CD14-positive monocyte (primary cell): ENCODE data around the gene ISLR. TPM values are rescaled to one million over a fixed set of nuclear protein-coding genes. Genes with fewer than 3 reads are reported as not detected.

Experiments used
- DNase-seq, 3 donors: peaks; one replicate each; pipeline ENCODE4 v3.0.0-alpha.2; 2011 to 2022
- H2AFZ ChIP-seq: 2 replicates; pipeline ENCODE4 v1.6.0; 2012; ENCODE audit warnings: mild to moderate bottlenecking, low read depth, low read length, inconsistent platforms; ENCODE audit not compliant: insufficient read depth, poor library complexity, severe bottlenecking
- H3K27ac ChIP-seq, 2 donors: 1 replicate in 1 of 2; 2 replicates in 1 of 2; pipeline ENCODE4 v1.5.1; 2012 to 2013; ENCODE audit warnings: low read length in 2 of 2, control low read depth in 1 of 2, inconsistent platforms in 1 of 2, low read depth in 1 of 2, mild to moderate bottlenecking in 1 of 2
- H3K27me3 ChIP-seq, 2 donors: one replicate each; pipeline versions ENCODE4 v1.6.0 to v1.6.1; 2011 to 2013; ENCODE audit warnings: low read length in 2 of 2; ENCODE audit not compliant: control insufficient read depth in 2 of 2, insufficient read depth in 2 of 2
- H3K36me3 ChIP-seq, 2 donors: replicated peaks in 1 of 2; 1 replicate in 1 of 2; 2 replicates in 1 of 2; pipeline versions ENCODE4 v1.5.1 to v1.6.1; 2012 to 2013; ENCODE audit warnings: low read length in 2 of 2, control low read depth in 1 of 2, inconsistent platforms in 1 of 2, mild to moderate bottlenecking in 1 of 2; ENCODE audit not compliant: insufficient read depth in 2 of 2, control insufficient read depth in 1 of 2
- H3K4me1 ChIP-seq, 2 donors: 1 replicate in 1 of 2; 2 replicates in 1 of 2; pipeline versions ENCODE4 v1.5.1 to v1.6.1; 2012 to 2013; ENCODE audit warnings: low read length in 2 of 2, control low read depth in 1 of 2, inconsistent platforms in 1 of 2, mild to moderate bottlenecking in 1 of 2, moderate library complexity in 1 of 2; ENCODE audit not compliant: insufficient read depth in 2 of 2, control insufficient read depth in 1 of 2
- H3K4me2 ChIP-seq: replicated peaks from 2 replicates; pipeline ENCODE3; 2012; ENCODE audit warnings: low read length, moderate library complexity, mild to moderate bottlenecking; ENCODE audit not compliant: poor library complexity, severe bottlenecking; ENCODE audit errors: extremely low read depth
- H3K4me3 ChIP-seq, 3 experiments: fragments of 200-600 bp in 1 of 3; sonication (generic) in 1 of 3; replicated peaks in 1 of 3; 1 replicate in 2 of 3; 2 replicates in 1 of 3; pipeline ENCODE4 v1.5.1; 2011 to 2013; ENCODE audit warnings: low read length in 3 of 3, mild to moderate bottlenecking in 3 of 3, control low read depth in 2 of 3, low read depth in 2 of 3, inconsistent platforms in 1 of 3, moderate library complexity in 1 of 3
- H3K79me2 ChIP-seq: 2 replicates; pipeline ENCODE4 v1.6.0; 2012; ENCODE audit warnings: mild to moderate bottlenecking, control low read depth, inconsistent platforms, low read length, moderate library complexity; ENCODE audit not compliant: insufficient read depth
- H3K9ac ChIP-seq: 2 replicates; pipeline ENCODE4 v1.6.0; 2017; ENCODE audit warnings: low read length, mild to moderate bottlenecking; ENCODE audit not compliant: insufficient read depth, poor library complexity, severe bottlenecking
- H3K9me3 ChIP-seq, 2 donors: replicated peaks in 1 of 2; 1 replicate in 1 of 2; 2 replicates in 1 of 2; pipeline versions ENCODE4 v1.5.1 to v1.6.1; 2012 to 2013; ENCODE audit warnings: low read length in 2 of 2, control low read depth in 1 of 2; ENCODE audit not compliant: control insufficient read depth in 1 of 2, insufficient read depth in 1 of 2
- H4K20me1 ChIP-seq: 2 replicates; pipeline ENCODE4 v1.6.0; 2012; ENCODE audit warnings: mild to moderate bottlenecking, low read length, control low read depth, moderate library complexity; ENCODE audit not compliant: insufficient read depth
- H3K27ac Mint-ChIP-seq, 7 donors: one replicate each; pipeline ENCODE4 v1.8.0; 2020; ENCODE audit warnings: mild to moderate bottlenecking in 7 of 7, mixed read lengths in 7 of 7, moderate library complexity in 6 of 7, inconsistent platforms in 2 of 7
- H3K27me3 Mint-ChIP-seq, 3 donors: one replicate each; pipeline ENCODE4 v1.8.0; 2021 to 2022; ENCODE audit warnings: low read depth in 3 of 3, mild to moderate bottlenecking in 3 of 3, mixed read lengths in 3 of 3, moderate library complexity in 3 of 3, inconsistent platforms in 1 of 3
- H3K36me3 Mint-ChIP-seq, 2 donors: one replicate each; pipeline ENCODE4 v1.8.0; 2020; ENCODE audit warnings: mixed read lengths in 2 of 2, inconsistent platforms in 1 of 2, mild to moderate bottlenecking in 1 of 2
- H3K4me1 Mint-ChIP-seq: one replicate; pipeline ENCODE4 v1.8.0; 2020; ENCODE audit warnings: mild to moderate bottlenecking, mixed read lengths
- H3K4me3 Mint-ChIP-seq, 2 donors: one replicate each; pipeline ENCODE4 v1.8.0; 2020; ENCODE audit warnings: mild to moderate bottlenecking in 2 of 2, mixed read lengths in 2 of 2, moderate library complexity in 1 of 2
- H3K9me3 Mint-ChIP-seq, 7 donors: one replicate each; pipeline ENCODE4 v1.8.0; 2020 to 2022; ENCODE audit warnings: mixed read lengths in 7 of 7, mild to moderate bottlenecking in 6 of 7, moderate library complexity in 6 of 7, inconsistent platforms in 2 of 7
- WGBS: methylation state at CpG from one replicate; pipeline ENCODE4 v1.1.5; 2013; ENCODE audit warnings: missing lambda C conversion rate; ENCODE audit not compliant: insufficient coverage; 5-methylcytosine and 5-hydroxymethylcytosine counted together
- intact Hi-C, 2 donors: fragments of 100-400 bp; cut with micrococcal nuclease; formaldehyde crosslinking; loops; one replicate each; pipeline versions ENCODE4 v1.15.0 to v1.15.1; 2023
- polyA plus RNA-seq, 3 donors: library from polyadenylated mRNA; depleted of rRNA in 1 of 3; unstranded in 2 of 3; stranded (reverse) in 1 of 3; fragments of 300-500 nt in 2 of 3; fragments of >200 nt in 1 of 3; fragmentation: Illumina TruSeq in 2 of 3; gene quantifications; 1 replicate in 2 of 3; 2 replicates in 1 of 3; pipeline ENCODE4 v1.2.3, GENCODE V29; 2012 to 2021
- TF ChIP-seq, protein P1 (sequence below): fragments of 200-600 bp; IDR thresholded peaks from one replicate; pipeline ENCODE4 v1.8.0; 2022; ENCODE audit warnings: antibody characterized with exemption, mild to moderate bottlenecking

ISLR gene
- polyA plus RNA-seq, 3 donors = not detected

DNA sequence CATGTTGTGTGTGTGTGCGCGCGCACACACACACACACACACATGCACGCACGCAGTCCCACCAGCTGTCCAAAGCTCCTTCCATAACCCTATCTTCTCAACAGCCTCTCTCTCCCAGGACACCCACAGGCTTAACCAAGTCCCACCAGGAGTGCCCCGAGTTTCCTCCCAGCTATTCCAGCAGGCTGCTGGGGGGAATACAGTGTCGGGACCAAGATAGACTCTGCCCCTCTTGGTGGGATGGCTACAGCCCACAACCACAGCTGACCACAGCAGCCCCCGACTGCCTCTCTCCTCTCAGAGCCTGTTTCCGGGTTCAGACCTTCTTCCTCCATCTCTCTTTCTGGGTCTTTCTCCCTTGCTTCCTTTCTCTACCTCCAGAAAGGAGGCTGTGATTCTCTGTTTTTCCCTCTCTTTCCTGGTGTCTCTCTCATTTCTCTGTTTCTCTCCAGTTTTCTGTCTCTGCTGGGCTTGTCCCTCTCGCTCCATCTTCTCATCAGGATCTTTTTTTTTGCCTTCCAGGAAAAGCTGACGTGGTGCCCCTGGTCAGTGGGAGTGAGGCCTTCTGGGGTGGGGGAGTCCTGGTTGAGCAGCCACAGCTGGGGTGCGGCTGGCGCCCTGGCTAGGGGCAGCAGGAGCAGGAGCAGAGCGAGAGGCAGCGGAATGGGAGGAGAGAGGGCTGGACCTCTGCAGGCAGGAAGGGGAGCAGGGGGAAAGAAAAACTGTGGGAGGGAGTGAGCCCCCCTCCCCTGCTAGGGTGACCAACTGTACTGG lies 3.3 kb upstream of the ISLR start:
- Histone ChIP-seq H4K20me1 (no peaks in the 10 kb centered on the region), H3K4me1 (no peaks in the 10 kb centered on the region), H3K9ac (no peak overlapping the region), H3K9me3 (no peaks in the 10 kb centered on the region), H3K27ac (no peak overlapping the region), H3K36me3 (no peaks in the 10 kb centered on the region), H3K4me3 (no peak overlapping the region), H3K27me3 (no peaks in the 10 kb centered on the region), H2AFZ (no peak overlapping the region), H3K79me2 (no peaks in the 10 kb centered on the region), H3K4me2 (no peak overlapping the region)
- intact Hi-C loops = no loop called here
- Mint-ChIP-seq H3K9me3 (no peaks in the 10 kb centered on the region), H3K4me1 (no peaks in the 10 kb centered on the region), H3K36me3 (no peaks in the 10 kb centered on the region), H3K27me3 (peaks cover 2 to 8% (median 7%) of the 10 kb centered on the region in 3 donors), H3K27ac (no peak overlapping the region), H3K4me3 (no peak overlapping the region)
- no peak for DNase-seq
- 92% methylated on average over 8 of the region's 15 CpGs for WGBS
- TF ChIP-seq, protein P1, sequence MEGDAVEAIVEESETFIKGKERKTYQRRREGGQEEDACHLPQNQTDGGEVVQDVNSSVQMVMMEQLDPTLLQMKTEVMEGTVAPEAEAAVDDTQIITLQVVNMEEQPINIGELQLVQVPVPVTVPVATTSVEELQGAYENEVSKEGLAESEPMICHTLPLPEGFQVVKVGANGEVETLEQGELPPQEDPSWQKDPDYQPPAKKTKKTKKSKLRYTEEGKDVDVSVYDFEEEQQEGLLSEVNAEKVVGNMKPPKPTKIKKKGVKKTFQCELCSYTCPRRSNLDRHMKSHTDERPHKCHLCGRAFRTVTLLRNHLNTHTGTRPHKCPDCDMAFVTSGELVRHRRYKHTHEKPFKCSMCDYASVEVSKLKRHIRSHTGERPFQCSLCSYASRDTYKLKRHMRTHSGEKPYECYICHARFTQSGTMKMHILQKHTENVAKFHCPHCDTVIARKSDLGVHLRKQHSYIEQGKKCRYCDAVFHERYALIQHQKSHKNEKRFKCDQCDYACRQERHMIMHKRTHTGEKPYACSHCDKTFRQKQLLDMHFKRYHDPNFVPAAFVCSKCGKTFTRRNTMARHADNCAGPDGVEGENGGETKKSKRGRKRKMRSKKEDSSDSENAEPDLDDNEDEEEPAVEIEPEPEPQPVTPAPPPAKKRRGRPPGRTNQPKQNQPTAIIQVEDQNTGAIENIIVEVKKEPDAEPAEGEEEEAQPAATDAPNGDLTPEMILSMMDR = no peak

DNA sequence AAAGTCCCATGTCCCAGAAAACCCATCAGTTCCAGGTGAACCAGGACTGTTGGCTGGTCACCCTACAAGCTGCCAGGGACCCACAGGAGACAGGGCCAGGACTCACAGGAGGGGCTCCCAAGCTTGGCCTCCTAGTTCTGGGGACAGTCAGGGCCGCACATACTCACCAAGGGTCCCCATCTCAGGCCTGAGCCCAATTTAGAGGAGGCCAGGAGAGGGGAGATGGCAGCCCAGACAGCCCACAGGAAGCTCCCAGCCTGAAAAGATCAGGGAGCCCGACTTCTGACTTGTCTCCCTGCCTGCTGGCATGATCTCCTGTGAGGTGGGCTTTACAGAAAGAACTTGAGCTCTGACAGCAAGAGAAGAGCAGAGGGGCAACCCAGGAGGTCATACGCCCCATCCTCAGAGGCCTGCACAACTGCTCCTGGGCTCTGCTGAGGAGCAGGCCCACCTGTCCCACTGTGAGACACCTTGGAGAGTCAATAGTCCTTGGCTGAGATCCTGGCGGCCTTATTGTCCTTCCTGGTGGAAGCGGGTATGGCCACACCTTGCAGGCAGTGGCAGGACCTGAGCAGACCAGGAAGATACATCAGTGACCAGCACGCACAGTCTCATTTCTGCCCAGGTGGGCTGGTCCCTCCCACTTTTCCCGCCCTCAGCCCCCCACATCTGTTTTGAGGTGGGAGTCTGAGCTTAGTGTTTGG lies 2.5 kb upstream of the ISLR start:
- 92% methylated on average over 5 of the region's 7 CpGs for whole genome bisulfite sequencing
- no peak overlapping the region for H3K4me3 Mint-ChIP-seq
- no peaks in the 10 kb centered on the region for H3K9me3 ChIP-seq
- H3K79me2 ChIP-seq = no peaks in the 10 kb centered on the region
- H3K4me1 Mint-ChIP-seq = no peaks in the 10 kb centered on the region
- no peaks in the 10 kb centered on the region for H3K36me3 Mint-ChIP-seq
- H3K4me3 ChIP-seq = no peak overlapping the region
- H3K9ac ChIP-seq = no peak overlapping the region
- no peak overlapping the region for H3K27ac ChIP-seq
- H3K4me2 ChIP-seq = no peak overlapping the region
- TF ChIP-seq, protein P1 = no peak
- no peaks in the 10 kb centered on the region for H3K4me1 ChIP-seq
- no peak overlapping the region for H2AFZ ChIP-seq
- intact Hi-C loops = no loop called here
- H3K27me3 Mint-ChIP-seq = peaks cover 2 to 8% (median 7%) of the 10 kb centered on the region in 3 donors
- no peaks in the 10 kb centered on the region for H3K27me3 ChIP-seq
- H4K20me1 ChIP-seq = no peaks in the 10 kb centered on the region
- H3K27ac Mint-ChIP-seq = no peak overlapping the region
- no peaks in the 10 kb centered on the region for H3K9me3 Mint-ChIP-seq
- H3K36me3 ChIP-seq = no peaks in the 10 kb centered on the region
- no peak for DNase-seq
